Stimulated activated naive B cell treated with anti-CD40 and anti-IgM and Interleukin-4, amounts not matched to agents 10 μg/mL and 1 μg/mL and 100 μg/mL, for 72 hours (primary cell): ENCODE measurements around the gene APEH.

Experiments used
- ATAC-seq, 2 donors: fragments of 150-1000 bp; cut with Tn5 transposase; replicated peaks; 2 replicates each; pipeline ENCODE4 v1.10.0; 2021; ENCODE audit warnings: moderate library complexity in 1 of 2
- DNase-seq: peaks from one replicate; pipeline ENCODE4 v3.0.0; 2021
- H3K27ac Mint-ChIP-seq: one replicate; pipeline ENCODE4 v1.8.0; 2022; ENCODE audit warnings: mild to moderate bottlenecking, mixed read lengths
- H3K27me3 Mint-ChIP-seq, 2 donors: one replicate each; pipeline ENCODE4 v1.8.0; 2022; ENCODE audit warnings: mixed read lengths in 2 of 2
- H3K36me3 Mint-ChIP-seq, 2 donors: one replicate each; pipeline ENCODE4 v1.8.0; 2022; ENCODE audit warnings: mixed read lengths in 2 of 2, mild to moderate bottlenecking in 1 of 2
- H3K4me1 Mint-ChIP-seq, 2 donors: one replicate each; pipeline ENCODE4 v1.8.0; 2022; ENCODE audit warnings: mixed read lengths in 2 of 2, mild to moderate bottlenecking in 1 of 2
- H3K4me3 Mint-ChIP-seq, 2 donors: one replicate each; pipeline ENCODE4 v1.8.0; 2022; ENCODE audit warnings: mild to moderate bottlenecking in 2 of 2, mixed read lengths in 2 of 2, moderate library complexity in 1 of 2
- H3K9me3 Mint-ChIP-seq, 2 donors: one replicate each; pipeline ENCODE4 v1.8.0; 2022; ENCODE audit warnings: mixed read lengths in 2 of 2, mild to moderate bottlenecking in 1 of 2

APEH gene

DNA sequence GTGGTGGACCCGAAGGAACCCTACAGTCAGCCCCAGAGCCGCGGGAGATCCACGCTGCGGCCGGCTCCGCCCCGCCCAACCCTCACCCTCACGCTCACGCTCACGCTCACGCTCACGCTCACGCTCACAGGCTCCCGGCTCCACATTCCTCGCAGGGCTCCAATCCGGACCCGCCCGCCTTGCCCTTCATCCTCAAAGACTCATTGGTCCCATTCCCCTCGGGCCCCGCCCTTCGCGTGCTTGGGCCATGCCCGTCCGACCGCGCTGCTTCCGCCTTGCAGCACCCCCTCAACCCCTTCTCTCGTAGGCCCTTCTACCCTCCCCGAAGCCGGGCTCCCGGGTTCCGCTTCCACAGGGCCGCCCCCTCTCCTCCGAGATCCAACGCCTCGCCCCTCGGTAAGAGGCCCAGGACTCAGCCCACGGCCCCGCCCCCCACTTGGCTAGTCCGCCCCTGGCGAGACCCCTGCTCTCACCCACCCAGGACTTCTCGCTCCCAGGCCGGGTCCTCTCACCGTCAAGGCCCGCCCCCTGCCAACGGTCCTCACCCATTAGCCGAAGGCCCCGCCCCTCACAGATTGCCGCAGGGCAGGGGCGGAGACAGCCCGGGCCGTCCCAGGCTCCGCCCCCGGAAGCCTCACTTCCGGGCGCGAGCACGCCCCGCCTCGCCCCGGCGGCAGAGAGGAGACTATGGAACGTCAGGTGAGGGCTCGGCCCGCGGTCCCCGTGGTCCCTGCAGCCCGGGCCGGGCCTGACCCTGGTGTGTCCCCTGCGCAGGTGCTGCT lies at the start of gene APEH:
Gene APEH (plus strand): TSS at position 637 of the 782 bp plus-strand sequence. CDS start 51 bp downstream, at position 688.
- H3K4me1 Mint-ChIP-seq: peaks cover 24 to 30% of the 10 kb centered on the region in 2 donors
- peak; percentile 88 to 89 for ATAC-seq
- peak within 1 kb of the TSS; percentile 99 for H3K27ac Mint-ChIP-seq
- DNase-seq: peak; percentile 98
- H3K9me3 Mint-ChIP-seq: no peaks in the 10 kb centered on the region
- H3K4me3 Mint-ChIP-seq: peak within 1 kb of the TSS; percentile 95 to 98
- H3K27me3 Mint-ChIP-seq: no peaks in the 10 kb centered on the region
- peaks cover 25 to 35% of the 10 kb centered on the region in 2 donors for H3K36me3 Mint-ChIP-seq

- Mint-ChIP-seq H3K9me3 (no peaks in the 10 kb centered on the region), H3K4me3 (no peak overlapping the region), H3K27ac (no peak overlapping the region), H3K4me1 (peaks cover 7 to 12% of the 10 kb centered on the region in 2 donors), H3K36me3 (no peaks in the 10 kb centered on the region), H3K27me3 (peaks cover 0 to 5% of the 10 kb centered on the region in 2 donors)
- no peak for ATAC-seq
- no peak for DNase-seq
These were observed 49.1 kb upstream of the APEH start for GRCh38 chr3:49625071-49625470.

- H3K4me1 Mint-ChIP-seq: peaks cover 7 to 12% of the 10 kb centered on the region in 2 donors
- ATAC-seq: no peak
- no peaks in the 10 kb centered on the region for H3K36me3 Mint-ChIP-seq
- H3K27ac Mint-ChIP-seq: no peak overlapping the region
- DNase-seq: no peak
- no peaks in the 10 kb centered on the region for H3K9me3 Mint-ChIP-seq
- peaks cover 8 to 9% of the 10 kb centered on the region in 2 donors for H3K27me3 Mint-ChIP-seq
- no peak overlapping the region for H3K4me3 Mint-ChIP-seq
These were observed 48.0 kb upstream of the APEH start for GRCh38 chr3:49626101-49626581.

GRCh38 chr3:49626796-49627195 lies 47.4 kb upstream of the APEH start:
- no peak overlapping the region for H3K27ac Mint-ChIP-seq
- H3K4me1 Mint-ChIP-seq: peaks cover 7 to 12% of the 10 kb centered on the region in 2 donors
- ATAC-seq (no peak), DNase-seq (no peak)
- no peak overlapping the region for H3K4me3 Mint-ChIP-seq
- H3K36me3 Mint-ChIP-seq: peaks cover 5% of the 10 kb centered on the region in 2 donors
- peaks cover 13 to 15% of the 10 kb centered on the region in 2 donors for H3K27me3 Mint-ChIP-seq
- H3K9me3 Mint-ChIP-seq: peaks cover 4 to 5% of the 10 kb centered on the region in 2 donors

- Mint-ChIP-seq H3K4me1 (peaks cover 7 to 12% of the 10 kb centered on the region in 2 donors), H3K36me3 (peaks cover 5 to 6% of the 10 kb centered on the region in 2 donors), H3K27me3 (peaks cover 16 to 18% of the 10 kb centered on the region in 2 donors), H3K27ac (no peak overlapping the region), H3K4me3 (no peak overlapping the region), H3K9me3 (peaks cover 5 to 7% of the 10 kb centered on the region in 2 donors)
- no peak for DNase-seq
- peak; percentile 55 to 73 for ATAC-seq
These were observed 46.5 kb upstream of the APEH start for GRCh38 chr3:49627634-49628033.

DNA sequence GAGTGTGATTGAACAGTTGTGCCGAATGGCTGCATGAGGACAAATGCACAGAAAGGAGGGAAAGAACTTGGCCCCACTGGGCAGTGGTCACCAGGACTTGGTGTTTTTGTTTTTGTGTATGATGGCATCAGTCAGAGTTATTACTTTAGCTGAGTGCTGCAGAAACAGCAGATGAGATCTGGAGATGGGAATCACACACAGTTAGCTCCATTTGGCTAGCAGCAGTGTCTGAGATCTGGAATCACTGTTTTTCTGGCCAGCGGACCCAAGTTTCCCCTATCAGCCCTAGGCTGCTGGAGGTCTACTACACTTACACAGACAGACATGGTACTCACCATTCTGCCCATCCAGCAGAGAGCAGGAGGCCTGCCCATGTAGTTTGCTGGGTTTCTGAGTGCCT lies 45.9 kb upstream of the APEH start:
- H3K4me1 Mint-ChIP-seq: peaks cover 7 to 12% of the 10 kb centered on the region in 2 donors
- no peak for ATAC-seq

DNA sequence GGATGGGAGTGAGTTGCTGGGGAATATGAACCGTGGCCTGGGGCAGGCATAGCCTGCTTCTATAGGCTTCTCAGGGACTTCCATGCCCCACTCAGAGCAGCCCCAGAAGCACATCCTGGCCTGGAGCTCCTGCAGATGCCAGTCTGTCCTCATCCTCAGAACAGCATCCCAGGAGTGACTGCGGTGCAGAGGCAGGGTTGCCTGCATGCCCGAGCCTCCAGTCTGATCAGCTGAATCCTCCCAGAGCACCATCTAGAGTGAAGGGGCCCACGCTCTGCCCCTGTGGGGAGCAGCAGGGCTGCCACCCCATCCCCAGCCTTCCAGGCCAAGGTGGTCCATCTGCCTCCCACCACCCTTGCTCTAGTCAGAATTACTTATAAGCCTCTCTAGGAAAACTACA lies 44.7 kb upstream of the APEH start:
- no peak for ATAC-seq
- Mint-ChIP-seq H3K27ac (no peak overlapping the region), H3K36me3 (peaks cover 5 to 6% of the 10 kb centered on the region in 2 donors)

More for the DNA sequence above, 45.9 kb upstream of the APEH start:
- DNase-seq: no peak
- Mint-ChIP-seq H3K4me3 (no peak overlapping the region), H3K9me3 (peaks cover 5 to 7% of the 10 kb centered on the region in 2 donors), H3K27ac (no peak overlapping the region), H3K27me3 (peaks cover 16 to 18% of the 10 kb centered on the region in 2 donors), H3K36me3 (peaks cover 5 to 6% of the 10 kb centered on the region in 2 donors)

GRCh38 chr3:49629866-49630265 lies 44.3 kb upstream of the APEH start:
- H3K4me1 Mint-ChIP-seq: peaks cover 7 to 12% of the 10 kb centered on the region in 2 donors
- no peak overlapping the region for H3K4me3 Mint-ChIP-seq
- no peak overlapping the region for H3K27ac Mint-ChIP-seq
- DNase-seq: no peak
- ATAC-seq: no peak
- peaks cover 5 to 7% of the 10 kb centered on the region in 2 donors for H3K9me3 Mint-ChIP-seq
- H3K36me3 Mint-ChIP-seq: peaks cover 5 to 6% of the 10 kb centered on the region in 2 donors
- H3K27me3 Mint-ChIP-seq: peaks cover 20 to 24% of the 10 kb centered on the region in 2 donors

More for the DNA sequence above, 44.7 kb upstream of the APEH start:
- Mint-ChIP-seq H3K4me1 (peaks cover 7 to 12% of the 10 kb centered on the region in 2 donors), H3K27me3 (peaks cover 20 to 24% of the 10 kb centered on the region in 2 donors), H3K9me3 (peaks cover 5 to 7% of the 10 kb centered on the region in 2 donors), H3K4me3 (no peak overlapping the region)
- DNase-seq: no peak

- Mint-ChIP-seq H3K4me3 (no peak overlapping the region), H3K27ac (no peak overlapping the region), H3K36me3 (peaks cover 5 to 6% of the 10 kb centered on the region in 2 donors), H3K9me3 (peaks cover 5 to 7% of the 10 kb centered on the region in 2 donors), H3K27me3 (peaks cover 24% of the 10 kb centered on the region in 2 donors), H3K4me1 (peaks cover 7 to 12% of the 10 kb centered on the region in 2 donors)
- DNase-seq (no peak), ATAC-seq (no peak)
These were observed 43.4 kb upstream of the APEH start for GRCh38 chr3:49630784-49631183.

DNA sequence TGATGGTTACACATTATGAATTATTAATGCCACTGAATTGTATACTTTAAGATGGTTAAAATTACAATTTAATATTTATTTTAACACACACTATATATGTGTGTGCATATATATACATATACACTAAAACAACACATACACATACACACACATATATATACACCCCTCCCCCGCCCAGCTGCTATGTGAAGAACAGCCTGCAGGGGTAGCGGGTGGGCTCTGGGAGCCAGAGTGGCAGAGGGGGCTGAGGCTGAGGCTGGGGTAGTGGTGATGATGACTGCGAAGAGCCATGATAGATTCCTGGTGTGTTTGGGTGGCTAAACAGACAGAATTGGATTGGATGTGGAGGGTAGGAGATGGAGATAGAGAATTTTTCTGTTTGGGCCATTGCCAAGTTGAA lies 39.4 kb upstream of the APEH start:
- H3K9me3 Mint-ChIP-seq: peaks cover 5 to 7% of the 10 kb centered on the region in 2 donors
- peaks cover 24 to 28% of the 10 kb centered on the region in 2 donors for H3K27me3 Mint-ChIP-seq
- H3K4me3 Mint-ChIP-seq: no peak overlapping the region
- peaks cover 5 to 6% of the 10 kb centered on the region in 2 donors for H3K36me3 Mint-ChIP-seq
- DNase-seq: no peak
- no peak overlapping the region for H3K27ac Mint-ChIP-seq
- no peak for ATAC-seq
- H3K4me1 Mint-ChIP-seq: no peaks in the 10 kb centered on the region

DNA sequence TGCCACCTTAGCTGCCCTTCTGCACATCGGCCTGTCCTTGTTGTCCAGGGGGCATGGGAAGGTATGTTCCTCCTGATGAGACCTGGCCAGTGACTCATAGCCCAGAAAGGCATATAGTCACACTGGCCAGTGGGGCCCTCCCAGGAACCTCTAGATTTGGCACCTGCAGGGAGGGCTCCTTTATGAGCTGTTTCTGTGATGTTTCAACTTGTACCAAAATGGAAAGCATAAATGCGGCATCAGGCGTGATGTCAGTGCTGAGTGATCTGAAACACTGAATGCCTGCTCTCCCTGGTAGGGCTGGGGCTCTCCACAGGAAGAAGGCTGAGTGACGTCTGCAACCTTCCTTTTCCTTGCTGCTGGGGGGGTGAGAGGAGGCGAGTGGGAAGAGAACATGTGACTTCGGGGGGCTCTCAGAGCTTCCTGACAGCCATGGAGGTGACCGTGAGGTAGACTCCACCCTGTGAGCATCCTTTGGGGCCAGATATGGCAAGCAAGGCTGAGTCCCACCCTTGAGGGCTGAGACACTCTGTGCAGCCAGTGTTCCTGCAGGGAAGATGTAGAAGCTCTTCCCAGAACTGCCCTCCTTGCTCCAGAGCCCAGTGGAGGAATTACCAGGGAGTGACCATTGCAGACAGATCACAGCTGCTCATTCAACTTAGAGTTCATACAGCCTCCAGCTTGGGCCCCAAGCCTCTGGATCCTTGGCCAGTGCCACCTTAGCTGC lies 37.1 kb upstream of the APEH start:
- Mint-ChIP-seq H3K4me3 (no peak overlapping the region), H3K27ac (no peak overlapping the region), H3K9me3 (no peaks in the 10 kb centered on the region), H3K36me3 (no peaks in the 10 kb centered on the region), H3K4me1 (no peaks in the 10 kb centered on the region), H3K27me3 (peaks cover 13 to 16% of the 10 kb centered on the region in 2 donors)
- no peak for ATAC-seq
- DNase-seq: no peak

DNA sequence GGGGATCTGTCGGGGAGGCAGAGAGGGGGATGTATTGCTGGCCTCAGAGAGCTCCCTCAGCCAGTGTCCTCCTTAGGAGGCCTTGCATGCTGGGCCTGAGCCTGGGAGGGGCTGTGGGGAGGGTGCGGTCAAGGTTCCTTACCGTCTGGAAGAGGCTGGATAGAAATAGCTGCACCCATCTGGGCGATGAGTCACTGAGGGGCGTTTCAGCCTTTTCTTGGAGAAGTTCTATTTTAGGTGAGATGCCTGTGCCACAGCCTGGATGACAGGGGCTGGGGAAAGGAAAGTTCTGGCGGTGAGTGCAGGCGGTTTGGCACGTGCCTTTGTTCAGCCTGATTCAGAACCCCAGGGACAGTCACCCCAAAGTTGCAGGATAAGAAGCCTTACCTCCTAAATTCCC lies 35.7 kb upstream of the APEH start:
- ATAC-seq: no peak

DNA sequence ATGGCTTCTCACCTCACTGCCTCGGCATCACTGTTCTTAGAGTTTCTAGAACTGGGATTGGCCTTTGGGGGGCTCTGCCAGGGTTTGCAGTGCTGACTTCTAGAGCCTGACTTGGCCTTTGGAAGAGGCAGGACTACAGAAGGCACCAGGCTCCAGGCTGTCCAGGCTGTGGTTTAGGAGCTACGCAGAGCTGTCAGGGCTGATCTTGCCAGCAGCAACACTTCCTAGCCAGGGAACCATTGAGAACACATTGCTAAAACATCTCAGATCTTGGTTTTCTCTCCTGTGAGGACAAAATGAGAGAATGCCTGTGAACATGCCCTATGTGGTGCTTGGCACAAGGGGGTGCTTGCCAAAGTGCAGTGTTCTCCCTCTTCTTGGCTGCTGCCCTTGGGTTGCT lies 34.6 kb upstream of the APEH start:
- H3K4me3 Mint-ChIP-seq: no peak overlapping the region
- no peak for DNase-seq
- no peaks in the 10 kb centered on the region for H3K9me3 Mint-ChIP-seq
- H3K27ac Mint-ChIP-seq: no peak overlapping the region
- no peaks in the 10 kb centered on the region for H3K4me1 Mint-ChIP-seq
- H3K27me3 Mint-ChIP-seq: peaks cover 8 to 9% of the 10 kb centered on the region in 2 donors
- no peak for ATAC-seq
- H3K36me3 Mint-ChIP-seq: no peaks in the 10 kb centered on the region

More for the DNA sequence above, 35.7 kb upstream of the APEH start:
- no peak overlapping the region for H3K4me3 Mint-ChIP-seq
- H3K4me1 Mint-ChIP-seq: no peaks in the 10 kb centered on the region
- H3K36me3 Mint-ChIP-seq: no peaks in the 10 kb centered on the region
- no peak for DNase-seq
- H3K9me3 Mint-ChIP-seq: no peaks in the 10 kb centered on the region
- H3K27ac Mint-ChIP-seq: no peak overlapping the region
- peaks cover 12 to 14% of the 10 kb centered on the region in 2 donors for H3K27me3 Mint-ChIP-seq

- no peaks in the 10 kb centered on the region for H3K9me3 Mint-ChIP-seq
- H3K27me3 Mint-ChIP-seq: peaks cover 0 to 9% of the 10 kb centered on the region in 2 donors
- H3K4me1 Mint-ChIP-seq: no peaks in the 10 kb centered on the region
- no peak for ATAC-seq
- no peaks in the 10 kb centered on the region for H3K36me3 Mint-ChIP-seq
- no peak overlapping the region for H3K4me3 Mint-ChIP-seq
- H3K27ac Mint-ChIP-seq: no peak overlapping the region
- no peak for DNase-seq
These were observed 32.9 kb upstream of the APEH start for GRCh38 chr3:49641292-49641691.
